ENCODE data around the gene ASCC1.
"Not testable (repeated sequence)": the region's sequence is repeated elsewhere in the genome, so short reads cannot be mapped to it uniquely, and the experiment has no call there.

Gene ASCC1

GRCh38 chr10:72248468-72249151 lies 32.5 kb upstream of the ASCC1 start:
- DNase-seq (ENCODE audit: low read depth): peak; percentile 85

GRCh38 chr10:72245949-72246525 lies 30.0 kb upstream of the ASCC1 start:
- DNase-seq (ENCODE audit: low read depth): no peak

- DNase-seq (ENCODE audit: low read depth): no peak
Observed at GRCh38 chr10:72244573-72245038, 28.5 kb upstream of the ASCC1 start.

GRCh38 chr10:72243822-72244437 lies 27.9 kb upstream of the ASCC1 start:
- DNase-seq (ENCODE audit: low read depth): peak; percentile 99

GRCh38 chr10:72242675-72243074 lies 26.6 kb upstream of the ASCC1 start:
- peak; percentile 96 for DNase-seq (ENCODE audit: low read depth)

GRCh38 chr10:72241691-72242252 lies 25.7 kb upstream of the ASCC1 start:
- no peak for DNase-seq (ENCODE audit: low read depth)

- DNase-seq (ENCODE audit: low read depth): no peak
Observed at GRCh38 chr10:72240371-72240770, 24.3 kb upstream of the ASCC1 start.

GRCh38 chr10:72239409-72239808 lies 23.3 kb upstream of the ASCC1 start:
- no peak for DNase-seq (ENCODE audit: low read depth)

- DNase-seq (ENCODE audit: low read depth): no peak
Observed at GRCh38 chr10:72238392-72239175, 22.5 kb upstream of the ASCC1 start.

GRCh38 chr10:72235544-72236279 lies 19.6 kb upstream of the ASCC1 start:
- DNase-seq (ENCODE audit: low read depth): no peak

- DNase-seq (ENCODE audit: low read depth): no peak
Observed at GRCh38 chr10:72234560-72235095, 18.6 kb upstream of the ASCC1 start.

GRCh38 chr10:72233621-72234020 lies 17.5 kb upstream of the ASCC1 start:
- no peak for DNase-seq (ENCODE audit: low read depth)

GRCh38 chr10:72229261-72230251 lies 13.5 kb upstream of the ASCC1 start:
- peak; percentile 70 for DNase-seq (ENCODE audit: low read depth)

- no peak for DNase-seq (ENCODE audit: low read depth)
Observed at GRCh38 chr10:72228318-72228751, 12.3 kb upstream of the ASCC1 start.

GRCh38 chr10:72227826-72228225 lies 11.8 kb upstream of the ASCC1 start:
- DNase-seq (ENCODE audit: low read depth): no peak

- no peak for DNase-seq (ENCODE audit: low read depth)
Observed at GRCh38 chr10:72226418-72227027, 10.4 kb upstream of the ASCC1 start.

- not testable (repeated sequence) for DNase-seq (ENCODE audit: low read depth)
Observed at GRCh38 chr10:72224191-72224590, 8.1 kb upstream of the ASCC1 start.

- DNase-seq (ENCODE audit: low read depth): no peak
Observed at GRCh38 chr10:72223743-72224101, 7.6 kb upstream of the ASCC1 start.

- DNase-seq (ENCODE audit: low read depth): no peak
Observed at GRCh38 chr10:72221278-72221677, 5.2 kb upstream of the ASCC1 start.

- no peak for DNase-seq (ENCODE audit: low read depth)
Observed at GRCh38 chr10:72220637-72221036, 4.6 kb upstream of the ASCC1 start.

Measured in amniotic epithelial cell (primary cell).